Neutrophil (primary cell): ENCODE results near the gene ZBTB9.

Experiments
- H3K27ac ChIP-seq: fragments of 200-600 bp; sonication (generic); 2 replicates; pipeline ENCODE4 v1.5.1; 2016; ENCODE audit warnings: mild to moderate bottlenecking, moderate library complexity
- H3K27me3 ChIP-seq: fragments of 200-600 bp; sonication (generic); 2 replicates; pipeline ENCODE4 v1.6.0; 2016; ENCODE audit warnings: mild to moderate bottlenecking
- H3K36me3 ChIP-seq: fragments of 200-600 bp; sonication (generic); 2 replicates; pipeline ENCODE4 v1.5.1; 2017
- H3K4me1 ChIP-seq, 2 experiments: fragments of 200-600 bp in 1 of 2; sonication (generic) in 1 of 2; 1 replicate in 1 of 2; 2 replicates in 1 of 2; pipeline versions ENCODE4 v1.5.1 to v1.6.1; 2013 to 2016; ENCODE audit warnings: low read depth in 1 of 2, low read length in 1 of 2, mild to moderate bottlenecking in 1 of 2, moderate library complexity in 1 of 2; ENCODE audit not compliant: control insufficient read depth in 1 of 2, insufficient read depth in 1 of 2
- H3K4me3 ChIP-seq, 2 experiments: fragments of 200-600 bp in 1 of 2; sonication (generic) in 1 of 2; 1 replicate in 1 of 2; 2 replicates in 1 of 2; pipeline ENCODE4 v1.5.1; 2013 to 2016; ENCODE audit warnings: low read depth in 1 of 2, low read length in 1 of 2, mild to moderate bottlenecking in 1 of 2, moderate library complexity in 1 of 2
- H3K9me3 ChIP-seq: fragments of 200-600 bp; sonication (generic); 2 replicates; pipeline ENCODE4 v1.5.1; 2016
- TF ChIP-seq, protein P1 (sequence below): fragments of 200-600 bp; sonication (generic); IDR thresholded peaks from 2 replicates; pipeline ENCODE4 v1.5.1; 2016; ENCODE audit warnings: antibody characterized with exemption

ZBTB9 gene

DNA sequence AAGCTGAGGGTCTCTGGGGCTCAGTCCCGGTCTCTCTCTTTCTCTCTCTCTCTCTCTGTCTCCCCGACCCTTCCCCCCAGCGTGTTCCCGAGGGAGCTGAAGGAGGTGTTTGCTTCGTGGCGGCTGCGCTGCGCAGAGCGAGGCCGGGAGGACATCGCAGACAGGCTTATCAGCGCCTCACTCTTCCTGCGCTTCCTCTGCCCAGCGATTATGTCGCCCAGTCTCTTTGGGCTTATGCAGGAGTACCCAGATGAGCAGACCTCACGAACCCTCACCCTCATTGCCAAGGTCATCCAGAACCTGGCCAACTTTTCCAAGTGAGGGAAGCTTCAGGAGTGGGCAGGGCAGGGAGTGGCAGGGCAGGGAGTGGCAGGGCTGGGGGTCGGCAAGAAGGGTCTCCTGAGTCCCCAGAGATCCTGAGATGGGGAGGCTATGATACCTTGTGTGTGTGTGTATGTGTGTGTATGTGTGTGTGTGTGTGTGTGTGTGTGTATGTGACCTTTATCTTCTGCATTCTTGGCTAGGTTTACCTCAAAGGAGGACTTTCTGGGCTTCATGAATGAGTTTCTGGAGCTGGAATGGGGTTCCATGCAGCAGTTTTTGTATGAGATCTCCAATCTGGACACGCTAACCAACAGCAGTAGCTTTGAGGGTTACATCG lies 13.6 kb upstream of the ZBTB9 start:
- peaks cover 20 to 23% of the 10 kb centered on the region in 2 experiments for H3K4me1 ChIP-seq
- H3K27ac ChIP-seq: no peak overlapping the region
- TF ChIP-seq, protein P1, sequence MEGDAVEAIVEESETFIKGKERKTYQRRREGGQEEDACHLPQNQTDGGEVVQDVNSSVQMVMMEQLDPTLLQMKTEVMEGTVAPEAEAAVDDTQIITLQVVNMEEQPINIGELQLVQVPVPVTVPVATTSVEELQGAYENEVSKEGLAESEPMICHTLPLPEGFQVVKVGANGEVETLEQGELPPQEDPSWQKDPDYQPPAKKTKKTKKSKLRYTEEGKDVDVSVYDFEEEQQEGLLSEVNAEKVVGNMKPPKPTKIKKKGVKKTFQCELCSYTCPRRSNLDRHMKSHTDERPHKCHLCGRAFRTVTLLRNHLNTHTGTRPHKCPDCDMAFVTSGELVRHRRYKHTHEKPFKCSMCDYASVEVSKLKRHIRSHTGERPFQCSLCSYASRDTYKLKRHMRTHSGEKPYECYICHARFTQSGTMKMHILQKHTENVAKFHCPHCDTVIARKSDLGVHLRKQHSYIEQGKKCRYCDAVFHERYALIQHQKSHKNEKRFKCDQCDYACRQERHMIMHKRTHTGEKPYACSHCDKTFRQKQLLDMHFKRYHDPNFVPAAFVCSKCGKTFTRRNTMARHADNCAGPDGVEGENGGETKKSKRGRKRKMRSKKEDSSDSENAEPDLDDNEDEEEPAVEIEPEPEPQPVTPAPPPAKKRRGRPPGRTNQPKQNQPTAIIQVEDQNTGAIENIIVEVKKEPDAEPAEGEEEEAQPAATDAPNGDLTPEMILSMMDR: no peak
- H3K36me3 ChIP-seq: no peaks in the 10 kb centered on the region
- no peaks in the 10 kb centered on the region for H3K27me3 ChIP-seq
- H3K9me3 ChIP-seq: no peaks in the 10 kb centered on the region
- no peak overlapping the region for H3K4me3 ChIP-seq

DNA sequence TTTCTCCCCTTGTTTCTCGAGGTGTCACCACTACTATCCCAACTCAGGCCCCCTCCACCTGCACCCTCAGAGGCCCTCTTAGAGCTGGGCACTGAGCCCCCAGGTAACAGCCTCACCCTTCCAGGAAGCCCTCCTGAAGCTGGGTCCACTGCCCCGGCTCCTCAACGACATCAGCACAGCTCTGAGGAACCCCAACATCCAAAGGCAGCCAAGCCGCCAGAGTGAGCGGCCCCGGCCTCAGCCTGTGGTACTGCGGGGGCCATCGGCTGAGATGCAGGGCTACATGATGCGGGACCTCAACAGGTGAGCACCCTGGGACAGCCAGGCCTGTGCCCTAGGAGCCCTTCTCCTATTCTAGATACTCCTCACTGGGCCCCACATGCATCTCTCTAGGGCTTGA lies 12.9 kb upstream of the ZBTB9 start:
- TF ChIP-seq, protein P1: no peak
- Histone ChIP-seq H3K27ac (no peak overlapping the region), H3K4me3 (no peak overlapping the region), H3K9me3 (no peaks in the 10 kb centered on the region), H3K36me3 (no peaks in the 10 kb centered on the region), H3K27me3 (no peaks in the 10 kb centered on the region), H3K4me1 (peaks cover 27 to 30% of the 10 kb centered on the region in 2 experiments)

DNA sequence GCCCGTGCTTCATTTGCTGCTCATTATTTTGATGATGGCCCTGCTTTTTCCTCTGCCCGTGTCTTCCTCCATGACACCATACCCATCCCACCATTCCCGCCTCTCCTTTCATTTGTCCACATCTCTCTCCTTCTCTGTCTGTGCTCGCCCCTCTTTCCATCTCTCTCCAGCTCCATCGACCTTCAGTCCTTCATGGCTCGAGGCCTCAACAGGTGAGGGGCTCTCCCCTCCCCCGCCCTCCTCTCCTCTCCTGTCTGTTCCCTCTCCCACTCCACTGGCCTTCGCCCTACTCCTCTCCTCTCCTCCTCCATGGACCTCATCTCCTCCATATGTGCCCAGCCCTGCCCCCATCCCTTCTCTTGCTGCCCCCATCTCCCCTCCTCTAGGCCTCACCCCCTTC lies 12.1 kb upstream of the ZBTB9 start:
- TF ChIP-seq, protein P1: no peak
- Histone ChIP-seq H3K27ac (no peak overlapping the region), H3K4me1 (peaks cover 35 to 38% of the 10 kb centered on the region in 2 experiments), H3K9me3 (no peaks in the 10 kb centered on the region), H3K4me3 (no peak overlapping the region), H3K36me3 (no peaks in the 10 kb centered on the region), H3K27me3 (no peaks in the 10 kb centered on the region)

DNA sequence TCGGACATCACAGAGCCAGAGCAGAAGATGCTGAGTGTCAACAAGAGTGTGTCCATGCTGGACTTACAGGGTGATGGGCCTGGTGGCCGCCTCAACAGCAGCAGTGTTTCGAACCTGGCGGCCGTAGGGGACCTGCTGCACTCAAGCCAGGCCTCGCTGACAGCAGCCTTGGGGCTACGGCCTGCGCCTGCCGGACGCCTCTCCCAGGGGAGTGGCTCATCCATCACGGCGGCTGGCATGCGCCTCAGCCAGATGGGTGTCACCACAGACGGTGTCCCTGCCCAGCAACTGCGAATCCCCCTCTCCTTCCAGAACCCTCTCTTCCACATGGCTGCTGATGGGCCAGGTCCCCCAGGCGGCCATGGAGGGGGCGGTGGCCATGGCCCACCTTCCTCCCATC lies 11.4 kb upstream of the ZBTB9 start:
- H3K4me1 ChIP-seq: peaks cover 42 to 46% of the 10 kb centered on the region in 2 experiments
- H3K36me3 ChIP-seq: no peaks in the 10 kb centered on the region
- TF ChIP-seq, protein P1: no peak
- H3K27me3 ChIP-seq: no peaks in the 10 kb centered on the region
- H3K4me3 ChIP-seq: no peak overlapping the region
- no peaks in the 10 kb centered on the region for H3K9me3 ChIP-seq
- H3K27ac ChIP-seq: no peak overlapping the region

DNA sequence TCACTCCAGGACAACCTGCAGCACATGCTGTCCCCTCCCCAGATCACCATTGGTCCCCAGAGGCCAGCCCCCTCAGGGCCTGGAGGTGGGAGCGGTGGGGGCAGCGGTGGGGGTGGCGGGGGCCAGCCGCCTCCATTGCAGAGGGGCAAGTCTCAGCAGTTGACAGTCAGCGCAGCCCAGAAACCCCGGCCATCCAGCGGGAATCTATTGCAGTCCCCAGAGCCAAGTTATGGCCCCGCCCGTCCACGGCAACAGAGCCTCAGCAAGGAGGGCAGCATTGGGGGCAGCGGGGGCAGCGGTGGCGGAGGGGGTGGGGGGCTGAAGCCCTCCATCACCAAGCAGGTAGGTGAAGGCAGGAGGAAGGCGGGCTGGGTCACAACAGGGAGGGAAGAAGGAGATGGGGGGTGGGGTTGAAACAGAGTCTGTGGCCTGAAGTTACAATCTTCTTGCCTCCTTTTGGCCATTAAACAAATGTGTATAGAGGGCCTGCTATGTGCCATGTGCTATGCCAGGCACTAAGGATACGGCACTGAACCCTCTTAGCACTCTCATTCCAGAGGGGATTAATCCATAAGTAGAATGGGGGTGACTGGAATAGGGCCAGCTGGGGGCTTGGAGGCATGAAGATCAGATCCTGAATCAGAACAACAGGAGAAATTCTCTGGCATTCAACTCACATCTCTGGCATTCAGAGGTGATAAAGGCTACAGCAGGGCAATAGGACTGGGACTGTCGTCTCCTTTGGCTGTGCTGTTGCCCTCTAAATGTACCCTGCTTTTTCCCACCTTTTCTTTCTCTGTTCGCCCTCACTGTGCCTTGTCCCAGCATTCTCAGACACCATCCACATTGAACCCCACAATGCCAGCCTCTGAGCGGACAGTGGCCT lies 10.5 kb upstream of the ZBTB9 start:
- H3K27ac ChIP-seq: peak overlapping the region; percentile 86
- H3K27me3 ChIP-seq: no peaks in the 10 kb centered on the region
- H3K4me1 ChIP-seq: peaks cover 51 to 54% of the 10 kb centered on the region in 2 experiments
- H3K4me3 ChIP-seq: no peak overlapping the region
- TF ChIP-seq, protein P1: no peak
- no peaks in the 10 kb centered on the region for H3K36me3 ChIP-seq
- no peaks in the 10 kb centered on the region for H3K9me3 ChIP-seq
